Activated CD4-positive, alpha-beta memory T cell treated with anti-CD3 and anti-CD28 coated beads for 36 hours (primary cell): ENCODE data around the gene NTN4. TPM values are rescaled to one million over a fixed set of nuclear protein-coding genes. Genes with fewer than 3 reads are reported as not detected.
"Not testable (repeated sequence)": the region's sequence is repeated elsewhere in the genome, so short reads cannot be mapped to it uniquely, and the experiment has no call there.

Experiments
- CTCF ChIA-PET: fragments of 350-600 bp; sonication (Branson Sonifier 250); formaldehyde crosslinking; loops from one replicate; lab custom pipeline; 2021; ENCODE audit warnings: antibody characterized with exemption, inconsistent platforms; lab: Charles Lee
- POLR2A ChIA-PET: fragments of 350-600 bp; sonication (Branson Sonifier 250); formaldehyde crosslinking; loops from one replicate; lab custom pipeline; 2021; ENCODE audit warnings: antibody characterized with exemption; lab: Charles Lee
- DNase-seq: peaks from one replicate; pipeline ENCODE4 v3.0.0-alpha.2; 2020
- H3K27ac Mint-ChIP-seq: one replicate; pipeline ENCODE4 v1.8.0; 2021; ENCODE audit warnings: mixed read lengths
- H3K27me3 Mint-ChIP-seq: one replicate; pipeline ENCODE4 v1.8.0; 2021; ENCODE audit warnings: mixed read lengths
- H3K36me3 Mint-ChIP-seq: one replicate; pipeline ENCODE4 v1.8.0; 2021; ENCODE audit warnings: mixed read lengths
- H3K4me1 Mint-ChIP-seq: one replicate; pipeline ENCODE4 v1.8.0; 2021; ENCODE audit warnings: low read depth, mixed read lengths
- H3K4me3 Mint-ChIP-seq: one replicate; pipeline ENCODE4 v1.8.0; 2021; ENCODE audit warnings: mild to moderate bottlenecking, mixed read lengths
- H3K9me3 Mint-ChIP-seq: one replicate; pipeline ENCODE4 v1.8.0; 2021; ENCODE audit warnings: mixed read lengths
- intact Hi-C: fragments of 100-400 bp; cut with micrococcal nuclease; formaldehyde crosslinking; loops from one replicate; pipeline ENCODE4 v1.15.1; 2023
- total RNA-seq, 2 experiments: library from RNA; stranded (reverse); gene quantifications; one replicate each; pipeline ENCODE4 v1.2.3, GENCODE V29; 2021

Gene NTN4
- total RNA-seq, 2 experiments from 2014 or later = 0.29 TPM; not detected in 1

DNA sequence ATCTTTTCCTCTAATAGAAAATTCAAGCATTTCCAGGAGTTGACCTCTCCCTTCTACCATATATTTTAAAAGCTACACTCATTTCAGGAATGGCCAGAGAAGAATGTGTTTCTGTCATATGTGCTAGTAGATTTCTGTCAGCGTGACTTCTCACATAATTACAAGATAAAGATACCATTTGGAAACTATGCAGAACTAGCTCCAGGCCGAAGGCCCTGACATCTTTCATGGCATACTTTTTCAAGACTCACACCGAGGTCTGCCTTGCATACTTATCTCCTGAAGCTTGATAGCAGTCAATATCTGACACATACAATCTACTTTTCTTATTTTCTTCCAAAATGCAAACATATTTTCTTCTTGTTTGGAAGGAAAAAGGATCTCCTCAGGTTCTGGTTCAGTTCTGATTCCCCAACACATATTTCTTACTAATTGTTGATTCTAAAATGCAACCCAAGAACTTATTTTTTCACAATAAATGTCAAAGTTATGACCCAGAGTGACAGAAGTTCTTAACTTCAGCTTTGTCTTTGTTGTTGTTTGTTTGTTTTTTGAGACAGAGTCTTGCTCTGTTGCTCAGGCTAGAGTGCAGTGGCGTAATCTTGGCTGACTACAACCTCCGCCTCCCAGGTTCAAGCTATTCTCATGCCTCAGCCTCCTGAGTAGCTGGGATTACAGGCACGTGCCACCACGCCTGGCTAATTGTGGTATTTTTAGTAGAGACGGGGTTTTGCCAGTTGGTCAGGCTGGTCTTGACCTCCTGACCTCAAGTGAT, 99.5 kb downstream of the NTN4 start:
- intact Hi-C loops = no loop called here
- Mint-ChIP-seq H3K4me1 (no peaks in the 10 kb centered on the region), H3K4me3 (no peak overlapping the region), H3K9me3 (no peaks in the 10 kb centered on the region), H3K27ac (no peak overlapping the region), H3K27me3 (no peaks in the 10 kb centered on the region), H3K36me3 (no peaks in the 10 kb centered on the region)
- DNase-seq = no peak
- POLR2A ChIA-PET = no interaction called here
- CTCF ChIA-PET = interaction anchor here (0.5 kb wide), 1 partner anchor 67 kb away, joined by 3 read pairs; no protein-coding TSS in a partner anchor

DNA sequence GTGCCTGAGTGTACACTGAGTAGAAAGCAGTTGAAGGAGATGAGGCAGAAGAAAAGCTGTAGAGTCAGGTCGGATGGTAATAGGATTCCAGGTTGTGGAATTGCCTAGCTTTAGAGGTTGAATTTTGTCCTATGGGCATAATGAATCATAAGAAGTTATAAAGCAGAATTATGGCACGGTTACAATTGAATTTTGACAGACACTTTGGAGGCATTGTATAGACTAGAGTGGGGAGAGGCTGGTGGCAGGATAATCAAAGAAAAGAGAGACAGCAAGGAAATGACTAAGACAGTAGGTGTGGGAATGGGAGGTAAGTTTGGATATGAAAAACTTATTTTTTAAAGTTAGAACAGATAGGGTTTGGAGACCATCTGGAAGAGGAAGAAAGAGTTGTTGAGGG, 102.6 kb downstream of the NTN4 start:
- no peaks in the 10 kb centered on the region for H3K4me1 Mint-ChIP-seq
- ChIA-PET POLR2A (no interaction called here), CTCF (no interaction called here)
- intact Hi-C loops = no loop called here
- no peak for DNase-seq
- H3K36me3 Mint-ChIP-seq = no peaks in the 10 kb centered on the region
- H3K27me3 Mint-ChIP-seq = no peaks in the 10 kb centered on the region
- no peak overlapping the region for H3K27ac Mint-ChIP-seq
- H3K9me3 Mint-ChIP-seq = no peaks in the 10 kb centered on the region
- H3K4me3 Mint-ChIP-seq = no peak overlapping the region

DNA sequence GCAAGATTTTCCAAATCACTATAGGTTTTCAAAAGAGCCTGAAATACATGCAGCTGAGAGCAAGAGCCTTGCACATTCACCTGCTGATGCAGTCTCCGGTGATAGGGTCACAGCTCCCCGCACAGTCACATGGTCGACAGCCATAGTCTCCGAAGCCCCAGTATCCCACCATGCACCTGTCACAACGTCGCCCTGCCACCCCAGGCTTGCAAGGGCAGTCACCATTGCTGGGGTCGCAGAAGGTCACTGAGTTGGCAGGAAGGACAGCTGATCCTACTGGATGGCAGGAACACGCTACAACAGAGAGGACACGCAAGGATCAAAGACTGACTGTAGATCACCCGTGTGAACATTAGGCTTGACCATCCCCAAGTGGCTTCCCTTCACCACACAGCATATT, 107.1 kb downstream of the NTN4 start:
- ChIA-PET POLR2A (no interaction called here), CTCF (no interaction called here)
- no peak overlapping the region for H3K27ac Mint-ChIP-seq

DNA sequence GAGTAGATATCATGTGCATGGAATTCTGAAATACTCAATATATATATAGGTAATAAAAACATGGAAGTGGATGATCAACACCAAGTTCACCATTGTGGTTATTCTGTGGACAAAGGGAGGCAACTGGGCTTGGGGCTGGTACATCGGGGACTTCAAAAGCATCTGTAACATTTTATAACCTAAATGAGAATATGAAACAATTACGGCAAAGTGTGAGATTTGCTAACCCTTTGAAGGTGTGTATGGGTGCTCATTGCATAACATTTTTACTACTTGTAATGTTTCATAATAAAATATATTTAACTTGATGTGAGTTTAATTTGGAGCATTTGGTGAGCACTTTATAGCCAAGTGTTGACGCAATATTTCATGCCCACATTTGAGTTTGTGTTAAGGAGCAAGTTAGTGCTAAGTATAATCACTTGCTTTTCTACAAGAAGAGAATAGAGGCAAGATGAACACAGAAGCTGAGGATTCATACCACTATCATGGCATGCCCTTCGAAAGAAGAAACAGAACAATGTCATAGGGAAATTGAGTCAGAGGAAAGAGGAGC, 109.3 kb downstream of the NTN4 start:
- CTCF ChIA-PET = no interaction called here
- Mint-ChIP-seq H3K27me3 (no peaks in the 10 kb centered on the region), H3K36me3 (no peaks in the 10 kb centered on the region), H3K4me1 (no peaks in the 10 kb centered on the region), H3K27ac (no peak overlapping the region), H3K4me3 (no peak overlapping the region), H3K9me3 (peaks cover 4% of the 10 kb centered on the region)
- intact Hi-C loops = no loop called here
- DNase-seq = no peak
- POLR2A ChIA-PET = no interaction called here

More for the DNA sequence above, 107.1 kb downstream of the NTN4 start:
- H3K4me3 Mint-ChIP-seq = no peak overlapping the region
- no peaks in the 10 kb centered on the region for H3K4me1 Mint-ChIP-seq
- DNase-seq = no peak
- H3K27me3 Mint-ChIP-seq = no peaks in the 10 kb centered on the region
- H3K36me3 Mint-ChIP-seq = no peaks in the 10 kb centered on the region
- intact Hi-C loops = no loop called here
- H3K9me3 Mint-ChIP-seq = no peaks in the 10 kb centered on the region

DNA sequence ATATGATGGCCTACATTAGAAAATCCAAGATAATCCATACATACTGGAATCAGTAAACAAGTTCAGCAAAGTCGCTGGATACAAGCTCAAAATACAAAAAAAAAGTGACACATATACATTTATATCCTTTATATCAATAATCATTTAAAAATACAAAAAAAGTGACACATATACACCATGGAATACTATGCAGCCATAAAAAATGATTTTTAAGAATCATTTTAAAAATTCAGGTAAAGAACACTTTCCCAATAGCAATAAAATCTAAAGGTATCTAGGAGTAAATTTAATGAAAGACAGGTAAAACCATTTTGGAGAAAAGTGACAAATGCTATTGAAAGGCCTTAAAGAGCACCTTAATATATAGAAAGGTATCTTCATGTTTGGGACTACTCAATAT, 111.9 kb downstream of the NTN4 start:
- CTCF ChIA-PET = no interaction called here

DNA sequence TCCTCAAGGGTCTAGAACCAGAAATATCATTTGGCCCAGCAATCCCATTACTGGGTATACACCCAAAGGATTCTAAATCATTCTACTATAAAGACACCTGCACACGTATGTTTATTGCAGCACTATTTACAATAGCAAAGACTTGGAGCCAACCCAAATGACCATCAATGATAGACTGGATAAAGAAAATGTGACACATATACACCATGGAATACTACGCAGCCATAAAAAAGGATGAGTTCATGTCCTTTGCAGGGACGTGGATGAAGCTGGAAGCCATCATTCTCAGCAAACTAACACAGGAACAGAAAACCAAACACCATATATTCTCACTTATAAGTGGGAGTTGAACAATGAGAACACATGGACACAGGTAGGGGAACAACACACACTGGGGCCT, 112.8 kb downstream of the NTN4 start:
- CTCF ChIA-PET, H3K27ac Mint-ChIP-seq: not testable (repeated sequence)

More for the DNA sequence above, 111.9 kb downstream of the NTN4 start:
- Mint-ChIP-seq H3K27ac (no peak overlapping the region), H3K4me3 (no peak overlapping the region), H3K27me3 (peaks cover under 1% of the 10 kb centered on the region), H3K36me3 (no peaks in the 10 kb centered on the region), H3K9me3 (peaks cover 4% of the 10 kb centered on the region), H3K4me1 (no peaks in the 10 kb centered on the region)
- no peak for DNase-seq
- intact Hi-C loops = no loop called here
- POLR2A ChIA-PET = no interaction called here

DNA sequence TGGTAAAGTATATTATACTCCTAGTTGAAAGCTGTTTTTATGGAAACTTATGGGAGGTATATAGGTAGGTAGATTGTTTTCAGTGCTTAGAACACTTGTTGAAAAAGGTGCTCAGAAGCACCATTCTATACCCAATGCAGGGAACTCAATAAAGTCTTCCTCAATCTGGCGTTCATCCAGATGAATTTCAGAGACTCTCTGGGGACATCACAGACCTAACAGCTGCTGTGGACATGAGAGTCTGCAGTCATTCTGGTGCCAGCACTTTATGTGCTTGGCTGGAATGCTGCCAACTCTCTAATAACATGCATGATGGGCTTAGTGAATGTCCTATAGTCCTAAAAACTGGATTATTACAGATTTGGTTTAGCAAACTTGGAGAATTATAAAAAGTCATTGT, 115.9 kb downstream of the NTN4 start:
- H3K27me3 Mint-ChIP-seq = peaks cover 1% of the 10 kb centered on the region
- intact Hi-C loops = no loop called here
- H3K9me3 Mint-ChIP-seq = peaks cover 4% of the 10 kb centered on the region
- ChIA-PET POLR2A (no interaction called here), CTCF (no interaction called here)
- no peak overlapping the region for H3K27ac Mint-ChIP-seq
- no peaks in the 10 kb centered on the region for H3K4me1 Mint-ChIP-seq
- H3K36me3 Mint-ChIP-seq = no peaks in the 10 kb centered on the region
- H3K4me3 Mint-ChIP-seq = no peak overlapping the region
- no peak for DNase-seq

More for the DNA sequence above, 112.8 kb downstream of the NTN4 start:
- H3K36me3 Mint-ChIP-seq, H3K27me3 Mint-ChIP-seq, POLR2A ChIA-PET, H3K4me1 Mint-ChIP-seq, H3K9me3 Mint-ChIP-seq, DNase-seq, H3K4me3 Mint-ChIP-seq, intact Hi-C loops: not testable (repeated sequence)

DNA sequence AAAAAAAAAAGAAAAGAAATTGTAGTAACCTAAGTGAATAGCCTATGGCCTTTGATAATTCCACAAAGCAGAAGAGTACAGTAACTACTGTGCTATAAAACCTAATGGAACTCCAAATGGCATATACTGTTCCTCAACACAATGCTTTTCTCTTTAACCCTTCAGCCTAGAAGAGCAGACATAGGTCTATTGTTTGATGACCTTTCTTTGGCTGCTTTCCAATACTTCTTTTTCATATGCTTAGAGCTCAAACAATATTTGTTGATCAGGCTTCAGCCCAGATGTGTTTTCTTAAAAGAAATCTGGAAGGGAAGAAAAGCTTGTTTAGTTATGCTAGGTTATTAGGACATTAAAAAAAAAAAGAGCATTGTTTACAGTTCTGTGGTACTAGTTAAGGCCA, 116.4 kb downstream of the NTN4 start:
- CTCF ChIA-PET = no interaction called here
- peaks cover 4% of the 10 kb centered on the region for H3K9me3 Mint-ChIP-seq
- intact Hi-C loops = no loop called here

DNA sequence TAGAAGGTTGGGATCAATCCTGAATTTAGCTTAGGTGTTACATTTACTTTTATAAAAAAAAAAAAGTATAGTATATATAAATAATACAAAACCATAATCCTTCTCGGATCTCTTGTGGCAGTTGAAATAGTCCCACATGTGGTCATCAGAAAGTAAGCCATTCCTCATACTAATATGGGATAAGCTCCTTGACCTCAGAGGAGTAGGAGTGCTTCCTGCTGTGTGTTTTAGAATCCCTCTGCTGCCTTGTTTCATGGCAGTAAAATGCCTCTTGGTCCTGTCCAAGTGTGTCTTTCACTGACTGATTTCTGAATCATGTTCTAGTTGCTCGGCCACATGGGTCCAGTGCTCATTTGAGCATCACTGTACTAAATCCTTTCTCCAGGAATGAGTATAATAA, 117.0 kb downstream of the NTN4 start:
- H3K27me3 Mint-ChIP-seq = peaks cover 1% of the 10 kb centered on the region
- no peaks in the 10 kb centered on the region for H3K4me1 Mint-ChIP-seq
- H3K27ac Mint-ChIP-seq = no peak overlapping the region
- DNase-seq = no peak
- intact Hi-C loops = no loop called here
- ChIA-PET POLR2A (no interaction called here), CTCF (interaction anchor here (1.0 kb wide), 1 partner anchor 49 kb away, joined by 3 read pairs; no protein-coding TSS in a partner anchor)
- H3K36me3 Mint-ChIP-seq = no peaks in the 10 kb centered on the region
- no peak overlapping the region for H3K4me3 Mint-ChIP-seq
- peaks cover 4% of the 10 kb centered on the region for H3K9me3 Mint-ChIP-seq

More for the DNA sequence above, 116.4 kb downstream of the NTN4 start:
- POLR2A ChIA-PET = no interaction called here
- H3K36me3 Mint-ChIP-seq = no peaks in the 10 kb centered on the region
- H3K4me1 Mint-ChIP-seq = no peaks in the 10 kb centered on the region
- DNase-seq = no peak
- no peak overlapping the region for H3K4me3 Mint-ChIP-seq
- H3K27ac Mint-ChIP-seq = no peak overlapping the region
- peaks cover 1% of the 10 kb centered on the region for H3K27me3 Mint-ChIP-seq

DNA sequence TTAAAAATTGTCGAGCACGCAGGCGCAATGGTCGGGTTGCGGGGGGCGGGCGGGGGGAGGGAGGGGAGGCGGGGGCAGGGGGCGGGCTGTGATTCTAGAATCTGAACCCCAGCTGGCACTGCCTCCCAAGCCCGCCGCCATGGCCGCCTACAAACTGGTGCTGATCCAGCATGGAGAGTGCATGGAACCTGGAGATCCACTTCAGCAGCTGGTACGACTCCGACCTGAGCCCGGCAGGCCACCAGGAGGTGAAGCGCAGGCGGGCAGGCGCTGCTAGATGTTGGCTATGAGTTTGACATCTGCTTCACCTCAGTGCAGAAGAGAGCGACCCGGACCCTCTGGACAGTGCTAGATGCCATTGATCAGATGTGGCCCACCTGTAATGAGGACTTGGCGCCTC, 118.4 kb downstream of the NTN4 start:
- no peak overlapping the region for H3K27ac Mint-ChIP-seq
- H3K4me3 Mint-ChIP-seq = no peak overlapping the region
- ChIA-PET CTCF (no interaction called here), POLR2A (no interaction called here)
- H3K9me3 Mint-ChIP-seq = no peaks in the 10 kb centered on the region
- H3K4me1 Mint-ChIP-seq = no peaks in the 10 kb centered on the region
- no peak for DNase-seq
- peaks cover 1% of the 10 kb centered on the region for H3K27me3 Mint-ChIP-seq
- no peaks in the 10 kb centered on the region for H3K36me3 Mint-ChIP-seq
- intact Hi-C loops = no loop called here

DNA sequence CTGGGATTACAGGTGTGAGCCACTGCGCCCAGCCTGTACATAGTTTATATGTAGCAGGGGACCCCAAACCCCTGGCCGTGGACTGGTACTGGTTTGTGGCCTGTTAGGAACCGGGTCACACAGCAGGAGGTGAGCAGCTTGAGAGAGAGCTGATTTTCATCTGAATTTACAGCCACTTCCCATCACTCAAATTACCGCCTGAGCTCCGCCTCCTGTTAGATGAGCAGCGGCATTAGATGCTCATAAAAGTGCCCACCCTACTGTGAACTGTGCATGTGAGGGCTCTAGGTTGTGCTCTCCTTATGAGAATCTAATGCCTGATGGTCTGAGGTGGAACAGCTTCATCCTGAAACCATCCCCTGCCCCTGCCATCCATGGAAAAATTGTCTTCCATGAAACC, 119.3 kb downstream of the NTN4 start:
- Mint-ChIP-seq H3K4me1 (no peaks in the 10 kb centered on the region), H3K27ac (no peak overlapping the region), H3K4me3 (no peak overlapping the region), H3K27me3 (peaks cover 1% of the 10 kb centered on the region), H3K36me3 (no peaks in the 10 kb centered on the region), H3K9me3 (no peaks in the 10 kb centered on the region)
- CTCF ChIA-PET = no interaction called here
- POLR2A ChIA-PET = no interaction called here
- intact Hi-C loops = no loop called here
- DNase-seq = no peak

DNA sequence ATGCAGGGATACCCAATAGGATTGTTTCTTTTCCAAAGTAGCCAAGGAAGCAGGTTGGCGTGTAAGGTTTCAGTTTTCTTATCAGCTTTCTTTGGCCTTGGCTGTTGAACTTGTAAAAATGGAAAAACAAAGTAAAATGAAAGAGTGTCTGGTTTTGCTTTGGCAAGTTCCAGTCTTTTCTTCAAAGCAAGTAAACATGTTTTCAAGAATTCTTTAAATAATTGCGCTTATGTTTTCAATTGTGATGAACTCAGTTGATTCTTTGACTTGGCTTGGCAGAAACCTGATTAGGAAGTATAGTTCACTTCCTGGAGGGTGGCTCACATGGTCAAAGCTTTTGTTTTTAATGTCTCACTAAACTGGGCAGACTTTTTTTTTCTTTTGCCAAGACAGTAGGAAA, 127.0 kb downstream of the NTN4 start:
- no peak overlapping the region for H3K4me3 Mint-ChIP-seq
- no peak for DNase-seq
- H3K36me3 Mint-ChIP-seq = no peaks in the 10 kb centered on the region
- no peaks in the 10 kb centered on the region for H3K4me1 Mint-ChIP-seq
- CTCF ChIA-PET = no interaction called here
- no peak overlapping the region for H3K27ac Mint-ChIP-seq
- H3K27me3 Mint-ChIP-seq = peaks cover 4% of the 10 kb centered on the region
- intact Hi-C loops = no loop called here
- POLR2A ChIA-PET = no interaction called here
- no peaks in the 10 kb centered on the region for H3K9me3 Mint-ChIP-seq

DNA sequence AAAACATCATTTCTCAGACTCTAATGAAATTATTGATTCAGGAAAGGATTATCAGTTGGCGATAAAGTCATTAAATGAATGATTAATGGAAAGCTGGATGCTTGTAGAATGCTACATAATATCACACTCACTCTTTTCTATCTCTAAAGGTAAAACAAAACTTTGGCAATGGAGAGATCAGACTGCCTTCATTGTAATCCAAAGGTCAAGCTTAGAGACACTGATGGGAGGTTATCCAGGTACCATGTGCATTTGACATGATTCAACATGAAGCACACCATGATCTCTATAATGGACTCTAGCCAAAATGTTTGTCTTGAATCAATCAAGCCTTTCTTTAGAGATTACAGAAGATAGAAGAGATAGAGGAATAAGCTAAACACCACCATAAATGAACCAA, 129.2 kb downstream of the NTN4 start:
- H3K4me3 Mint-ChIP-seq = no peak overlapping the region
- intact Hi-C loops = no loop called here
- H3K4me1 Mint-ChIP-seq = no peaks in the 10 kb centered on the region
- no peaks in the 10 kb centered on the region for H3K36me3 Mint-ChIP-seq
- no peak overlapping the region for H3K27ac Mint-ChIP-seq
- H3K27me3 Mint-ChIP-seq = peaks cover 8% of the 10 kb centered on the region
- POLR2A ChIA-PET = no interaction called here
- H3K9me3 Mint-ChIP-seq = no peaks in the 10 kb centered on the region
- DNase-seq = no peak
- CTCF ChIA-PET = no interaction called here
